GM23338 (cell line): ENCODE measurements around the gene PROB1. TPM values are rescaled to one million over a fixed set of nuclear protein-coding genes. Genes with fewer than 3 reads are reported as not detected.
A peak's percentile ranks its signal among the peaks of the same experiment; 100 is the strongest.

ENCODE experiments used
- ATAC-seq: fragments of 200-7000 bp; cut with Tn5 transposase; 3 replicates; pipeline ENCODE4 v1.9.1; 2020
- DNase-seq: peaks from one replicate; pipeline ENCODE4 v3.0.0-alpha.2; 2015; ENCODE audit warnings: low spot score
- H2AFZ ChIP-seq: fragments of 200-600 bp; sonication (generic); 2 replicates; pipeline ENCODE4 v1.8.0; 2016; ENCODE audit warnings: antibody characterized with exemption, mild to moderate bottlenecking, moderate library complexity
- H3F3A ChIP-seq: fragments of 200-600 bp; sonication (generic); replicated peaks from 2 replicates; pipeline ENCODE4 v1.8.0; 2017; ENCODE audit warnings: antibody characterized with exemption, mixed run types, low read depth
- H3K27ac ChIP-seq: fragments of 200-600 bp; sonication (generic); 2 replicates; pipeline ENCODE4 v1.6.1; 2016; ENCODE audit warnings: low read depth
- H3K27me3 ChIP-seq: fragments of 200-600 bp; sonication (generic); 2 replicates; pipeline ENCODE4 v1.8.0; 2016; ENCODE audit warnings: mild to moderate bottlenecking, mixed run types, moderate library complexity; ENCODE audit not compliant: insufficient read depth
- H3K36me3 ChIP-seq: fragments of 200-600 bp; sonication (generic); 2 replicates; pipeline ENCODE4 v1.8.0; 2016; ENCODE audit warnings: mild to moderate bottlenecking; ENCODE audit not compliant: insufficient read depth
- H3K4me1 ChIP-seq: fragments of 200-600 bp; sonication (generic); 2 replicates; pipeline ENCODE4 v1.8.0; 2016; ENCODE audit warnings: mild to moderate bottlenecking, moderate library complexity; ENCODE audit not compliant: insufficient read depth
- H3K4me2 ChIP-seq: fragments of 200-600 bp; sonication (generic); 2 replicates; pipeline ENCODE4 v1.7.1; 2017; ENCODE audit warnings: mixed run types
- H3K4me3 ChIP-seq: fragments of 200-600 bp; sonication (generic); 2 replicates; pipeline ENCODE4 v1.6.1; 2016; ENCODE audit warnings: mixed run types
- H3K79me2 ChIP-seq: fragments of 200-600 bp; sonication (generic); replicated peaks from 2 replicates; pipeline ENCODE4 v1.8.0; 2017; ENCODE audit warnings: mild to moderate bottlenecking; ENCODE audit not compliant: insufficient read depth
- H3K9me2 ChIP-seq: fragments of 200-600 bp; sonication (generic); 2 replicates; pipeline ENCODE4 v1.8.0; 2017; ENCODE audit not compliant: insufficient read depth
- H4K20me1 ChIP-seq: fragments of 200-600 bp; sonication (generic); replicated peaks from 2 replicates; pipeline ENCODE4 v1.8.0; 2017; ENCODE audit warnings: mild to moderate bottlenecking; ENCODE audit not compliant: insufficient read depth
- H3K27ac Mint-ChIP-seq: 2 replicates; pipeline ENCODE4 v1.8.0; 2020; ENCODE audit warnings: inconsistent platforms, mild to moderate bottlenecking, moderate library complexity, mixed read lengths
- H3K27me3 Mint-ChIP-seq: 3 replicates; pipeline ENCODE4 v1.8.0; 2022; ENCODE audit warnings: low read depth, mild to moderate bottlenecking, moderate library complexity, mixed read lengths, inconsistent platforms; ENCODE audit not compliant: insufficient read depth, poor library complexity
- H3K36me3 Mint-ChIP-seq: 3 replicates; pipeline ENCODE4 v1.8.0; 2021; ENCODE audit warnings: low read depth, mild to moderate bottlenecking, inconsistent platforms, moderate library complexity, mixed read lengths
- H3K4me1 Mint-ChIP-seq: 3 replicates; pipeline ENCODE4 v1.8.0; 2020; ENCODE audit warnings: mild to moderate bottlenecking, inconsistent platforms, mixed read lengths
- H3K4me3 Mint-ChIP-seq: 3 replicates; pipeline ENCODE4 v1.8.0; 2021; ENCODE audit warnings: moderate library complexity, mild to moderate bottlenecking, inconsistent platforms, mixed read lengths
- H3K9me3 Mint-ChIP-seq: 3 replicates; pipeline ENCODE4 v1.8.0; 2020; ENCODE audit warnings: moderate library complexity, mild to moderate bottlenecking, inconsistent platforms, mixed read lengths
- CREB1 ChIP-seq: fragments of 250-450 bp; sonication (Bioruptor Pico); IDR thresholded peaks from 2 replicates; pipeline ENCODE4 v1.5.0; 2020; ENCODE audit warnings: low read depth, mild to moderate bottlenecking, moderate library complexity
- EZH2 ChIP-seq: fragments of 200-600 bp; sonication (generic); IDR thresholded peaks from one replicate; pipeline ENCODE4 v1.8.0; 2017; ENCODE audit warnings: antibody characterized with exemption, mild to moderate bottlenecking, low read depth; ENCODE audit not compliant: unreplicated experiment
- JUNB ChIP-seq: IDR thresholded peaks from one replicate; pipeline ENCODE4 v1.6.1; 2016; ENCODE audit warnings: antibody characterized with exemption; ENCODE audit not compliant: unreplicated experiment
- NANOG ChIP-seq: IDR thresholded peaks from 2 replicates; pipeline ENCODE4 v1.6.1; 2016; ENCODE audit warnings: antibody characterized with exemption, borderline replicate concordance
- STAT1 ChIP-seq: IDR thresholded peaks from one replicate; pipeline ENCODE4 v1.6.1; 2016; ENCODE audit warnings: antibody characterized with exemption; ENCODE audit not compliant: unreplicated experiment
- ZNF331 ChIP-seq: fragments of 250-450 bp; sonication (Bioruptor Pico); IDR thresholded peaks from 2 replicates; pipeline ENCODE4 v1.5.0; 2020; ENCODE audit warnings: low read depth, mild to moderate bottlenecking, moderate library complexity
- polyA plus RNA-seq: library from polyadenylated mRNA; unstranded; fragments of >200 nt; fragmentation: Nextera tagmentation; extraction: Ambion mirVana; gene quantifications from 2 replicates; pipeline ENCODE4 v1.2.1, GENCODE V29; 2016
- total RNA-seq: library from RNA; depleted of rRNA; stranded (reverse); fragments of >200 nt; shearing (Covaris generic); gene quantifications from 2 replicates; pipeline ENCODE4 v1.2.3, GENCODE V29; 2014
- TF ChIP-seq, protein P1 (sequence below): IDR thresholded peaks from one replicate; pipeline ENCODE4 v1.6.1; 2018; ENCODE audit warnings: antibody characterized with exemption; ENCODE audit not compliant: unreplicated experiment
- TF ChIP-seq, protein P2 (sequence below): IDR thresholded peaks from 2 replicates; pipeline ENCODE4 v1.6.1; 2016; ENCODE audit warnings: antibody characterized with exemption

PROB1 gene
- total and polyA plus RNA-seq, 2 experiments from 2014 or later, result 0.73 to 2.7 TPM

DNA sequence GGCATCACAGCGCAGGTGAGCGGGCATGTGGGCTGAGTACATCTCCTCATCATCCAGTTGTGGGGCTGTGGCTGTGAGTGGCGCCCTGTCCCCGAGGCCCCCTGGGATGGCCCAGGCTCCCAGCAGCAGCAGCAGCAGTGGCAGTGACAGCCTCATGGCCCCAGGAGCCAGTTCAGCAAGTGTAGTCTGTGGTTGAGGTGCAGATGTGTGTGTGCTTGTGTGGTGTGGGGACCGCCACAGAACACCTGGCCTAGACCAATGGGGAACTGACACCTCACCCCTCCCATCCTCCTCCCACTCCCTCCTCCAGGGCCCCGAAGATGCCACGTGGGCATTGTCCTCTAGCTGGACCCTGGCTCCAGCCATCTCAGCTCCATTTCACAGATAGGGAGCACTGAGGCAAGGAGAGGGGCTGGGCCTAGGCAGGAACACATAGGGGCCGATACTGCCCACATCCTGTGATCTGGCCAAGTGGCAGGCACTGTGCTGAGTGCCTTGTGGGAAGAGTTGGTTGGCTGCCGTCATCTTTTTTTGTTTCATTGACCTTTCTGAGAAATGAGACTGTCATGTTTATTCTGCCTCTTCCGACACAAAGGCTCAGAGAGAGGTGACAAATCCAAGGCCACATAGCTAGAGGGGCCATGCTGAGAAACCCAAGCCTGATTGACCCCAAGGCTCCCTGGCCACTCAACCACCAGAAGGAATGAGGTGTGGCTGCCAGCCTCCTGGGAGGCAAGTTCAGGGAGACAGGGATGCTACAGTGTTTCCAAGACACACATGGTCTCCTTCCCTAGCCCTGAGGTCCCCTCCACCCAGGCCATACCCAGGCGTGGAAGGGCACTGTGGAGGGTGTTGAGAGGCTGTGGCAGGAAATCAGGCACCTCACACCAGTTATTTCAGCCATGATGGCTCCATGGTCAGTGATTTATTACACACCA lies 4.9 kb downstream of the PROB1 start, which contains the start of gene MZB1:
TSS of gene MZB1 (minus strand) at position 213 of the 938 bp plus-strand sequence. CDS start at position 156, 57 bp downstream.
- H3F3A ChIP-seq, result peaks cover 13% of the 10 kb centered on the region
- H3K4me3 Mint-ChIP-seq, result peak within 1 kb of the TSS; percentile 9; the same call in 1 of the 3 replicates
- no peak within 1 kb of the TSS for H2AFZ ChIP-seq
- no peaks in the 10 kb centered on the region for H3K36me3 ChIP-seq
- no peak within 1 kb of the TSS for H3K27ac ChIP-seq
- no peaks in the 10 kb centered on the region for H3K9me3 Mint-ChIP-seq
- no peaks in the 10 kb centered on the region for H3K9me2 ChIP-seq
- TF ChIP-seq NANOG (no peak), ZNF331 (CRISPR knock-in tag) (no peak), STAT1 (no peak), CREB1 (CRISPR knock-in tag) (no peak), JUNB (no peak), EZH2 (no peak)
- TF ChIP-seq, protein P1, sequence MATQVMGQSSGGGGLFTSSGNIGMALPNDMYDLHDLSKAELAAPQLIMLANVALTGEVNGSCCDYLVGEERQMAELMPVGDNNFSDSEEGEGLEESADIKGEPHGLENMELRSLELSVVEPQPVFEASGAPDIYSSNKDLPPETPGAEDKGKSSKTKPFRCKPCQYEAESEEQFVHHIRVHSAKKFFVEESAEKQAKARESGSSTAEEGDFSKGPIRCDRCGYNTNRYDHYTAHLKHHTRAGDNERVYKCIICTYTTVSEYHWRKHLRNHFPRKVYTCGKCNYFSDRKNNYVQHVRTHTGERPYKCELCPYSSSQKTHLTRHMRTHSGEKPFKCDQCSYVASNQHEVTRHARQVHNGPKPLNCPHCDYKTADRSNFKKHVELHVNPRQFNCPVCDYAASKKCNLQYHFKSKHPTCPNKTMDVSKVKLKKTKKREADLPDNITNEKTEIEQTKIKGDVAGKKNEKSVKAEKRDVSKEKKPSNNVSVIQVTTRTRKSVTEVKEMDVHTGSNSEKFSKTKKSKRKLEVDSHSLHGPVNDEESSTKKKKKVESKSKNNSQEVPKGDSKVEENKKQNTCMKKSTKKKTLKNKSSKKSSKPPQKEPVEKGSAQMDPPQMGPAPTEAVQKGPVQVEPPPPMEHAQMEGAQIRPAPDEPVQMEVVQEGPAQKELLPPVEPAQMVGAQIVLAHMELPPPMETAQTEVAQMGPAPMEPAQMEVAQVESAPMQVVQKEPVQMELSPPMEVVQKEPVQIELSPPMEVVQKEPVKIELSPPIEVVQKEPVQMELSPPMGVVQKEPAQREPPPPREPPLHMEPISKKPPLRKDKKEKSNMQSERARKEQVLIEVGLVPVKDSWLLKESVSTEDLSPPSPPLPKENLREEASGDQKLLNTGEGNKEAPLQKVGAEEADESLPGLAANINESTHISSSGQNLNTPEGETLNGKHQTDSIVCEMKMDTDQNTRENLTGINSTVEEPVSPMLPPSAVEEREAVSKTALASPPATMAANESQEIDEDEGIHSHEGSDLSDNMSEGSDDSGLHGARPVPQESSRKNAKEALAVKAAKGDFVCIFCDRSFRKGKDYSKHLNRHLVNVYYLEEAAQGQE, result no peak
- TF ChIP-seq, protein P2, sequence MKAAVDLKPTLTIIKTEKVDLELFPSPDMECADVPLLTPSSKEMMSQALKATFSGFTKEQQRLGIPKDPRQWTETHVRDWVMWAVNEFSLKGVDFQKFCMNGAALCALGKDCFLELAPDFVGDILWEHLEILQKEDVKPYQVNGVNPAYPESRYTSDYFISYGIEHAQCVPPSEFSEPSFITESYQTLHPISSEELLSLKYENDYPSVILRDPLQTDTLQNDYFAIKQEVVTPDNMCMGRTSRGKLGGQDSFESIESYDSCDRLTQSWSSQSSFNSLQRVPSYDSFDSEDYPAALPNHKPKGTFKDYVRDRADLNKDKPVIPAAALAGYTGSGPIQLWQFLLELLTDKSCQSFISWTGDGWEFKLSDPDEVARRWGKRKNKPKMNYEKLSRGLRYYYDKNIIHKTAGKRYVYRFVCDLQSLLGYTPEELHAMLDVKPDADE, result no peak
- no peak within 1 kb of the TSS for H3K27ac Mint-ChIP-seq
- peak within 1 kb of the TSS; percentile 74; the same call in 1 of the 2 replicates for H3K4me2 ChIP-seq
- no peaks in the 10 kb centered on the region for H4K20me1 ChIP-seq
- peaks cover 31% of the 10 kb centered on the region for H3K4me1 Mint-ChIP-seq
- peaks cover 30% of the 10 kb centered on the region for H3K27me3 ChIP-seq
- no peaks in the 10 kb centered on the region for H3K79me2 ChIP-seq
- H3K4me3 ChIP-seq, result no peak within 1 kb of the TSS
- DNase-seq, result no peak
- H3K36me3 Mint-ChIP-seq, result no peaks in the 10 kb centered on the region; the same call in 2 of the 3 replicates
- H3K4me1 ChIP-seq, result peaks cover 16% of the 10 kb centered on the region
- peaks cover 46% of the 10 kb centered on the region for H3K27me3 Mint-ChIP-seq
- no peak for ATAC-seq
